Skeletal muscle satellite cell (primary cell): Measurements from ENCODE around the gene ZZZ3.
"Not testable (repeated sequence)": the region's sequence is repeated elsewhere in the genome, so short reads cannot be mapped to it uniquely, and the experiment has no call there.

Source experiments
- H3K27me3 ChIP-seq: 2 replicates; pipeline ENCODE4 v1.7.0; 2013; ENCODE audit warnings: low read length; ENCODE audit not compliant: control insufficient read depth, insufficient read depth
- H3K36me3 ChIP-seq: 2 replicates; pipeline ENCODE4 v1.7.0; 2013; ENCODE audit warnings: mild to moderate bottlenecking, control low read depth, low read length; ENCODE audit not compliant: insufficient read depth
- H3K4me1 ChIP-seq: 2 replicates; pipeline ENCODE4 v1.7.0; 2013; ENCODE audit warnings: low read length; ENCODE audit not compliant: control insufficient read depth, insufficient read depth
- H3K4me2 ChIP-seq: 2 replicates; pipeline ENCODE4 v1.7.0; 2013; ENCODE audit warnings: mild to moderate bottlenecking, low read length
- H3K4me3 ChIP-seq: 2 replicates; pipeline ENCODE4 v1.7.0; 2013; ENCODE audit warnings: low read length
- H3K9ac ChIP-seq: 2 replicates; pipeline ENCODE4 v1.7.0; 2013; ENCODE audit warnings: mild to moderate bottlenecking, low read depth, low read length, moderate library complexity
- H3K9me3 ChIP-seq: replicated peaks from 2 replicates; pipeline ENCODE4 v1.7.0; 2013; ENCODE audit warnings: mild to moderate bottlenecking, control low read depth, low read length

ZZZ3 gene

GRCh38 chr1:77686796-77687518 is 4.5 kb upstream of the ZZZ3 start:
- H3K9ac ChIP-seq, result no peak overlapping the region

GRCh38 chr1:77683160-77684148 is 996 bp upstream of the ZZZ3 start:
- Histone ChIP-seq H3K36me3 (no peaks in the 10 kb centered on the region), H3K4me1 (peaks cover 25% of the 10 kb centered on the region), H3K4me2 (peak overlapping the region; percentile 86), H3K9me3 (no peaks in the 10 kb centered on the region), H3K9ac (peak overlapping the region; percentile 96), H3K27me3 (no peaks in the 10 kb centered on the region), H3K4me3 (peak overlapping the region; percentile 97)

More at GRCh38 chr1:77686796-77687518, 4.5 kb upstream of the ZZZ3 start:
- peaks cover 4% of the 10 kb centered on the region for H3K36me3 ChIP-seq
- no peak overlapping the region for H3K4me2 ChIP-seq
- H3K4me1 ChIP-seq, result peaks cover 13% of the 10 kb centered on the region
- H3K9me3 ChIP-seq, result no peaks in the 10 kb centered on the region
- H3K4me3 ChIP-seq, result no peak overlapping the region
- H3K27me3 ChIP-seq, result no peaks in the 10 kb centered on the region

- no peaks in the 10 kb centered on the region for H3K36me3 ChIP-seq
- peaks cover 34% of the 10 kb centered on the region for H3K4me1 ChIP-seq
- peak overlapping the region; percentile 35 for H3K4me2 ChIP-seq
- H3K27me3 ChIP-seq, result no peaks in the 10 kb centered on the region
- no peaks in the 10 kb centered on the region for H3K9me3 ChIP-seq
- H3K4me3 ChIP-seq, result peak overlapping the region; percentile 15
- H3K9ac ChIP-seq, result no peak overlapping the region
Measured at GRCh38 chr1:77680173-77680572, 2.3 kb downstream of the ZZZ3 start.

GRCh38 chr1:77678660-77679610 is 3.5 kb downstream of the ZZZ3 start:
- peaks cover 36% of the 10 kb centered on the region for H3K4me1 ChIP-seq
- no peak overlapping the region for H3K9ac ChIP-seq

GRCh38 chr1:77674807-77675206 is 7.7 kb downstream of the ZZZ3 start:
- H3K4me3 ChIP-seq, H3K9me3 ChIP-seq, H3K27me3 ChIP-seq, H3K36me3 ChIP-seq, H3K4me2 ChIP-seq, H3K9ac ChIP-seq: not testable (repeated sequence)
- peaks cover 49% of the 10 kb centered on the region for H3K4me1 ChIP-seq

More at GRCh38 chr1:77678660-77679610, 3.5 kb downstream of the ZZZ3 start:
- Histone ChIP-seq H3K27me3 (no peaks in the 10 kb centered on the region), H3K4me3 (no peak overlapping the region), H3K4me2 (no peak overlapping the region), H3K9me3 (no peaks in the 10 kb centered on the region), H3K36me3 (no peaks in the 10 kb centered on the region)

- Histone ChIP-seq H3K9ac (peak overlapping the region; percentile 56), H3K9me3 (no peaks in the 10 kb centered on the region), H3K36me3 (no peaks in the 10 kb centered on the region), H3K4me3 (peak overlapping the region; percentile 14), H3K4me2 (peak overlapping the region; percentile 56), H3K27me3 (no peaks in the 10 kb centered on the region), H3K4me1 (peaks cover 49% of the 10 kb centered on the region)
Measured at GRCh38 chr1:77673716-77674355, 8.6 kb downstream of the ZZZ3 start.

- Histone ChIP-seq H3K4me3 (peak overlapping the region; percentile 9), H3K4me2 (peak overlapping the region; percentile 56), H3K36me3 (no peaks in the 10 kb centered on the region), H3K4me1 (peaks cover 49% of the 10 kb centered on the region), H3K9ac (peak overlapping the region; percentile 56), H3K27me3 (no peaks in the 10 kb centered on the region), H3K9me3 (no peaks in the 10 kb centered on the region)
Measured at GRCh38 chr1:77673030-77673429, 9.4 kb downstream of the ZZZ3 start.

GRCh38 chr1:77672374-77672773 is 10.1 kb downstream of the ZZZ3 start:
- H3K9me3 ChIP-seq, result no peaks in the 10 kb centered on the region
- H3K4me2 ChIP-seq, result peak overlapping the region; percentile 71
- H3K27me3 ChIP-seq, result no peaks in the 10 kb centered on the region
- peak overlapping the region; percentile 44 for H3K4me3 ChIP-seq
- peaks cover 49% of the 10 kb centered on the region for H3K4me1 ChIP-seq
- H3K9ac ChIP-seq, result peak overlapping the region; percentile 45
- H3K36me3 ChIP-seq, result no peaks in the 10 kb centered on the region

GRCh38 chr1:77671836-77672235 is 10.6 kb downstream of the ZZZ3 start:
- Histone ChIP-seq H3K9ac (peak overlapping the region; percentile 45), H3K36me3 (no peaks in the 10 kb centered on the region), H3K9me3 (no peaks in the 10 kb centered on the region), H3K27me3 (no peaks in the 10 kb centered on the region), H3K4me2 (peak overlapping the region; percentile 71), H3K4me1 (peaks cover 49% of the 10 kb centered on the region), H3K4me3 (peak overlapping the region; percentile 44)

GRCh38 chr1:77670330-77670729 is 12.1 kb downstream of the ZZZ3 start:
- Histone ChIP-seq H3K9me3 (no peaks in the 10 kb centered on the region), H3K9ac (no peak overlapping the region), H3K27me3 (no peaks in the 10 kb centered on the region), H3K4me3 (no peak overlapping the region), H3K4me2 (no peak overlapping the region), H3K4me1 (peaks cover 42% of the 10 kb centered on the region), H3K36me3 (no peaks in the 10 kb centered on the region)
